Peyer's patch (tissue), 4 donors: ENCODE data around the gene RNGTT.

Experiments
- CTCF ChIP-seq, 6 experiments: fragments of 450-650 bp in 4 of 6; fragments of 200-600 bp in 2 of 6; sonication (generic) in 1 of 6; IDR thresholded peaks; one replicate each; pipeline ENCODE4 v1.5.1; 2017 to 2019; ENCODE audit warnings: antibody characterized with exemption in 6 of 6, mild to moderate bottlenecking in 3 of 6, moderate library complexity in 1 of 6
- POLR2A ChIP-seq, 2 donors: fragments of 450-650 bp; IDR thresholded peaks; one replicate each; pipeline ENCODE4 v1.5.1; 2017; ENCODE audit warnings: antibody characterized with exemption in 2 of 2, mild to moderate bottlenecking in 2 of 2, moderate library complexity in 2 of 2

- no peak for TF ChIP-seq CTCF (IDR thresholded peaks at IDR 0.05)
- no peak for TF ChIP-seq POLR2A (IDR thresholded peaks at IDR 0.05)
These were observed 82.0 kb downstream of the RNGTT start for GRCh38 chr6:88881451-88881850.
